Aorta (tissue), 5 donors: ENCODE measurements around the gene GLDN. TPM values are rescaled to one million over a fixed set of nuclear protein-coding genes. Genes with fewer than 3 reads are reported as not detected.

ENCODE experiments used
- ATAC-seq: fragments of 200-7000 bp; cut with Tn5 transposase; one replicate; pipeline ENCODE4 v1.9.1; 2022; ENCODE audit warnings: moderate library complexity; ENCODE audit not compliant: low FRiP score
- DNase-seq, 2 donors: peaks; one replicate each; pipeline ENCODE4 v3.0.0-alpha.2; 2020
- H3K27ac ChIP-seq, 2 donors: one replicate each; pipeline ENCODE4 v1.5.1; 2013; ENCODE audit warnings: low read length in 2 of 2, mild to moderate bottlenecking in 2 of 2, moderate library complexity in 2 of 2, control low read depth in 1 of 2, inconsistent platforms in 1 of 2, low read depth in 1 of 2
- H3K27me3 ChIP-seq, 2 donors: one replicate each; pipeline ENCODE4 v1.6.1; 2013; ENCODE audit warnings: control low read depth in 1 of 2, low read length in 1 of 2, mild to moderate bottlenecking in 1 of 2, moderate library complexity in 1 of 2; ENCODE audit not compliant: insufficient read depth in 2 of 2, control insufficient read depth in 1 of 2
- H3K36me3 ChIP-seq, 2 donors: one replicate each; pipeline ENCODE4 v1.6.1; 2013; ENCODE audit warnings: control low read depth in 1 of 2, low read length in 1 of 2, mild to moderate bottlenecking in 1 of 2; ENCODE audit not compliant: insufficient read depth in 2 of 2, control insufficient read depth in 1 of 2
- H3K4me1 ChIP-seq, 2 donors: one replicate each; pipeline ENCODE4 v1.6.1; 2013; ENCODE audit warnings: low read length in 2 of 2, control low read depth in 1 of 2, mild to moderate bottlenecking in 1 of 2, moderate library complexity in 1 of 2; ENCODE audit not compliant: insufficient read depth in 2 of 2, control insufficient read depth in 1 of 2
- H3K4me3 ChIP-seq, 2 donors: one replicate each; pipeline ENCODE4 v1.5.1; 2013; ENCODE audit warnings: low read length in 2 of 2, control low read depth in 1 of 2, mild to moderate bottlenecking in 1 of 2
- H3K9me3 ChIP-seq: one replicate; pipeline ENCODE4 v1.6.1; 2013; ENCODE audit warnings: mild to moderate bottlenecking, low read length; ENCODE audit not compliant: control insufficient read depth
- WGBS, 2 donors: extraction: QIAGEN DNeasy Blood & Tissue Kit; methylation state at CpG; one replicate each; pipeline ENCODE4 v1.1.7; 2013; 5-methylcytosine and 5-hydroxymethylcytosine counted together
- intact Hi-C, 2 donors: fragments of 100-400 bp; cut with DNase I; formaldehyde crosslinking; loops; one replicate each; pipeline versions ENCODE4 v1.14.2 to v1.15.0; 2022
- polyA plus RNA-seq, 2 donors: library from polyadenylated mRNA; stranded (reverse); fragments of 200-250 nt; gene quantifications; one replicate each; pipeline ENCODE4 v1.2.3, GENCODE V29; 2013
- total RNA-seq, 2 donors: library from RNA; stranded (reverse); fragmentation: NEBNext Ultra II Directional; extraction: Animal tissue kit (Norgen Biotek cat#: 25700); gene quantifications; one replicate each; pipeline ENCODE4 v1.2.1, GENCODE V29; 2021
- donor health status: healthy with polysubstance abuse.
- donor health status: Bipolar disorder and iron deficiency.
- donor health status: DM: no; HTN: no; CAD: no.
- donor health status: DM: no; HTN: no; CAD: no.
- donor health status: DM: yes; HTN: yes; CAD: no.

Gene GLDN
- total and polyA plus RNA-seq, 4 donors = 3.0 to 49.2 (median 15.9) TPM

DNA sequence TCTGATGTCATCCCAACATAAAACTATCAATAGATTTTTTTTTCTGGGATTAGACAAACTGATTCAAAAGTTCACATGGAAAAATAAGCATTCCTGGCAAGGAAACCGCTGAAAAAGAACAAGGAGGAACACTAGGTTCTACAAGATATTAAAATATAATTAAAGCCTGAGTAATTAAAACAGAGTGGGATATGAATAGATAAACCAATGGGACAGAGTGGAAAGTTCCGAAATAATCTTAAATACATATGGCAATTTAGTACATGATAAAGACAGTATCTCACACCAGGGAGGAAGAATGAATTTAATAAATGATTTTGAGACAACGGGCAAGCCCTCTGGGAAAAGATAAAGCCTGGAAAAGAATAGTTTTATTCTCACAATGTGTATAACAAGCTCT, 4.7 kb downstream of the GLDN start:
- H3K27ac ChIP-seq = no peak overlapping the region

DNA sequence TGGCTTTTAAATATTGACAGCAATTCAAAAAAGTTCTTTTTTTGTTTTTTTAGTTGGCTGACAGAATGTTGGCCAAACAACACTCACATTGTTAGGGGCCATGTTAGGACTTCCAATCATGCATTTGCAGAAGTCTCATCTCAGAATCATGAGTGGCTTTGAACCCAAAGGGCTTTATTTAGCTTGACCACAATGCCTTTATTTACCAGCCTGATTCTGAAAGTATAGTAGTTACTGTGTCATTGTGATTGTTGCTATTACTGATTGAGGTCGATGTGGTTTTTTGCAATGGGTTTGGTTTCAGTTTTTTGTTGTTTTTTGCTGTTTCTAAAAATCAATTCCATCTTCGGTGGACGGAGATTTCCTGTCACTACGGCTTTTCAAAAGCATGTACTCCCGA, 7.2 kb downstream of the GLDN start:
- peaks cover 1 to 5% of the 10 kb centered on the region in 2 donors for H3K4me1 ChIP-seq
- no peak for ATAC-seq

More for the DNA sequence above, 4.7 kb downstream of the GLDN start:
- no peak for ATAC-seq
- Histone ChIP-seq H3K4me3 (no peak overlapping the region), H3K4me1 (peaks cover 1 to 5% of the 10 kb centered on the region in 2 donors), H3K9me3 (no peaks in the 10 kb centered on the region), H3K36me3 (no peaks in the 10 kb centered on the region), H3K27me3 (no peaks in the 10 kb centered on the region)
- no peak for DNase-seq
- WGBS, 2 donors = 68 to 79% methylated on average over 3 of the region's 3 CpGs
- intact Hi-C loops = no loop called here

DNA sequence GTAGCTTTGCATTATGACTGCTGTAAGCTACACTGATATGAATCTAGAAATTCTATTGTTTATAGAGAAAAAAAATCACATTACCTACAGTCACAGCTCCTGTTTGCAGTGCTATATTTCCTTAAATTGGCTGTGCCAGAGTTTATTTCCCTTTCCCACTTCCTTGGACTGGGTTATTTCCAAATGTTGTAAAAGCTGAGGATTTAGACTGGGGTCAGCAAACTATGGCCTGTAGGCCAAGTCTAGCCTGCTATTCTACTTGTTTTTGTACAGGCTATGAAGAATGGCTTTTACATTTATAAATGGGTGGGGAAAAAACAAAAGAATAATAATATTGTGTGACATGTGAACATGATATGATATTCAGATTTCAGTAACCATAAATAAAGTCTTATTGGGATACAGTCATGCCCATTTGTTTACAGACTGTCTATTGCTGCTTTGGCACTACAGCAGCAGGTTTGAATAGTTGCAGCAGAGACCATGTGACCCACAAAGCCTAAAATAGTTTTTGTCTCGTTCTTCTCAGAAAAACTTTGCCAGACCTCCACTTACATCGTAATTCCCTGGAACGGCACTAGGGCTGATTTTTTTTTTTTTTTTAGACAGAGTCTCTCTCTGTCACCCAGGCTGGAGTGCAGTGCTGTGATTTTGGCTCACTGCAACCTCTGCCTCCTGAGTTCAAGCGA, 7.8 kb downstream of the GLDN start:
- peak; percentile 84 for ATAC-seq
- Histone ChIP-seq H3K9me3 (no peaks in the 10 kb centered on the region), H3K27ac (peak overlapping the region; percentile 25 to 28), H3K27me3 (no peaks in the 10 kb centered on the region), H3K4me1 (peaks cover 1 to 8% of the 10 kb centered on the region in 2 donors), H3K4me3 (no peak overlapping the region), H3K36me3 (no peaks in the 10 kb centered on the region)
- no peak for DNase-seq
- 3% methylated on average over 4 of the region's 4 CpGs for WGBS, 2 donors
- intact Hi-C loops = loop anchor here in 1 of 2 donors (1.0 kb wide), 1 partner anchor 8 kb away; the partner anchor contains the start of gene GLDN

More for the DNA sequence above, 7.2 kb downstream of the GLDN start:
- Histone ChIP-seq H3K9me3 (no peaks in the 10 kb centered on the region), H3K27me3 (no peaks in the 10 kb centered on the region), H3K36me3 (no peaks in the 10 kb centered on the region), H3K27ac (peak overlapping the region in 1 of 2 donors; percentile 25), H3K4me3 (no peak overlapping the region)
- intact Hi-C loops = loop anchor here in 1 of 2 donors (1.0 kb wide), 1 partner anchor 7 kb away; the partner anchor contains the start of gene GLDN
- WGBS, 2 donors = 8 to 20% methylated on average over 5 of the region's 5 CpGs
- DNase-seq = no peak

DNA sequence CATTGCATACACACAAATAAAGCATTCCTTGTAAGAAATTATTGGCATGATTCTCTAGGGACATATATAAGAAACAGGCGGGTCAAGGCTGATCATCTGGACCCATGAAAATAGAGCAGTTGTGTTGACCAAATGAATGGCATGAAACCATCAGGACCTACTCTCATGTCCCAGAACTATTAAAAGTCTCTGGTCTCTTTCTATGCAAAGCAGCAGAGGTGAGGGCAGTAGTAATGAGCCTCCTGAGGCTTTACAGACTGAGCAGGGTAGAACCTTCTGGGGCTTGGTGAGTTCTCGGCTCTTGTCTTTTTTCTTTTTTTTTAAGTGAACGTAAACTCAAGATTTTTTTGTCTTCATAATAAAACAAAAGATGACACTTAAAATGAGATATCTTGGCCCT, 9.3 kb downstream of the GLDN start:
- no peaks in the 10 kb centered on the region for H3K9me3 ChIP-seq
- ATAC-seq (no peak), DNase-seq (no peak)
- no peaks in the 10 kb centered on the region for H3K36me3 ChIP-seq
- peaks cover 5 to 11% of the 10 kb centered on the region in 2 donors for H3K4me1 ChIP-seq
- H3K27ac ChIP-seq = no peak overlapping the region
- no peaks in the 10 kb centered on the region for H3K27me3 ChIP-seq
- 91 to 96% methylated on average over 3 of the region's 3 CpGs for WGBS, 2 donors
- no peak overlapping the region for H3K4me3 ChIP-seq
- intact Hi-C loops = no loop called here

DNA sequence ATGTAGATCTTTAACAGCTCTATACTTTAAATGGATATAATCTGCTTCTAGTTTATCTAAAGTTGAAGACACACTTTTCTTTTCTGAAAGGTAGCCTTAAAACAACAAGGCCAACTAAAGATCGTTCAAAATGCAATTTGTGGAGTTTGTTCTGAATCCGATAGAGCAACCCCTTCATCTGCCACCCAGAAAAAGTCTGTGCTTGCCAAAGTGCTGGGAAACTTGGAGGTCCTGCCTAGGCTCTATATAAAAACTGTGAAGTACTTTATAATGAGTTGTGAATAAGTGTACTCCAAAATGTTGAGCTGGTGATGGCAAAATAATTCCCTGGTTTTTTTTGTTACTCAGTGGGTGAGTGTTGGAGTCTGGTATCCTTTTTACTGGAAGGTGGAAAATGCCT, 12.5 kb downstream of the GLDN start:
- H3K27ac ChIP-seq = no peak overlapping the region
- DNase-seq (no peak), ATAC-seq (no peak)
- WGBS, 2 donors = 47 to 53% methylated on average over 2 of the region's 2 CpGs
- no peaks in the 10 kb centered on the region for H3K36me3 ChIP-seq
- intact Hi-C loops = no loop called here
- no peak overlapping the region for H3K4me3 ChIP-seq
- H3K4me1 ChIP-seq = peaks cover 3 to 9% of the 10 kb centered on the region in 2 donors
- no peaks in the 10 kb centered on the region for H3K27me3 ChIP-seq
- H3K9me3 ChIP-seq = no peaks in the 10 kb centered on the region

DNA sequence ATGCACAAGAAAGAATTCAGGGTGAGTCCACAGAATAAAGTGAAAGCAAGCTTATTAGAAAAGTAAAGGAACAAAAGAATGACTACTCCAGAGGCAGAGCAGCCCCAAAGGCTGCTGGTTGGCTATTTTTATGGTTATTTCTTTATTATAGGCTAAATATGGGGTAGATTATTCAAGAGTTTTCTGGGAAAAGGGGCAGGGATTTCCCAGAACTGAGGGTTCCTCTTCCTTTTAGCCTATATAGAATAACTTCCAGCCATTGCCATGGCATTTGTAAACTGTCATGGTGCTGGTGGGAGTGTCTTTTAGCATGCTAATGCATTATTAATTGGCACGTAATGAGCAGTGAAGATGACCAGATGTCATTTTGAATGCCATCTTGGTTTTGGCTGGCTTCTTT, 13.6 kb downstream of the GLDN start:
- ATAC-seq (no peak), DNase-seq (no peak)
- peaks cover 3 to 6% of the 10 kb centered on the region in 2 donors for H3K4me1 ChIP-seq
- WGBS, 2 donors = 98 to 100% methylated on average over 1 of the region's 1 CpG
- no peaks in the 10 kb centered on the region for H3K9me3 ChIP-seq
- no peaks in the 10 kb centered on the region for H3K27me3 ChIP-seq
- H3K36me3 ChIP-seq = no peaks in the 10 kb centered on the region
- no peak overlapping the region for H3K27ac ChIP-seq
- intact Hi-C loops = no loop called here
- no peak overlapping the region for H3K4me3 ChIP-seq

DNA sequence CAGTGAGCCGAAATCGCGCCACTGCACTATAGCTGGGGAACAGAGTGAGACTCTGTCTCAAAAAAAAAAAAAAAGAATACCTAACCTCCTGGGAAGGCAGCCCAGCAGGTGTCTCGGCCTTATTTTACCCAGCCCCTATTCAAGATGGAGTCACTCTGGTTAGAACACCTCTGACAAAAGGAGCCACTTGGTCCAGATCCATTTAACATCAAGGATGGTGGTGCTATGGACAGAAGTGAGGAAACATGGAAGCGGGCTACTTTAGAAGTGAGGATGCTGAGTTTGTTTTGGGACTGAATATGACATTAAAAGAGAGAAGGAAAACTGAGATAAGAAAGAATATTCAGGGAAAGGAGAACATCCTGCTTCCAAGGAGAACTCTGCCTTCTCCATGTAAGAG, 14.7 kb downstream of the GLDN start:
- ATAC-seq (no peak), DNase-seq (no peak)
- intact Hi-C loops = no loop called here
- Histone ChIP-seq H3K36me3 (no peaks in the 10 kb centered on the region), H3K4me3 (no peak overlapping the region), H3K27ac (no peak overlapping the region), H3K27me3 (no peaks in the 10 kb centered on the region), H3K4me1 (peaks cover 3 to 6% of the 10 kb centered on the region in 2 donors), H3K9me3 (no peaks in the 10 kb centered on the region)
- WGBS, 2 donors = 97% methylated on average over 5 of the region's 5 CpGs

DNA sequence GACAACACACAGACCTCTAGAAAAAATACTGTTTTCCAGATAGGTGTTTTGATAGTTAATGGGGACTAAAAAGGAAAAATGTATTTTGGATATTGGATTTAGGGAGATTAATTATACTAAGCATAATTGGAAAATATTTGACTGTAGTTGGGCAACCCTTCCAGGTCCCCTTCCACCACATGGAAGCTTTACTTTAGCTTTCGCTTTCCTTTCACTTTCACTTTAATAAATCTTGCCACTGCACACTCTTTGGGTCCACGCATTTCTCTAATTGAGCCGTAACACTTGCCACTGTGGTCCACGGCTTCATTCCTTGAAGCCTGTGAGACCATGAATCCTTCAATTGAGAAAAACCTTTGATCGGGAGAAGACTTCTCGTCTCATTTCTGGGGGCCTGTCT, 15.5 kb downstream of the GLDN start:
- no peak for ATAC-seq
- intact Hi-C loops = no loop called here
- 96 to 98% methylated on average over 6 of the region's 6 CpGs for WGBS, 2 donors
- H3K9me3 ChIP-seq = no peaks in the 10 kb centered on the region
- no peaks in the 10 kb centered on the region for H3K36me3 ChIP-seq
- peaks cover 3 to 6% of the 10 kb centered on the region in 2 donors for H3K4me1 ChIP-seq
- H3K27me3 ChIP-seq = no peaks in the 10 kb centered on the region
- no peak overlapping the region for H3K4me3 ChIP-seq
- no peak overlapping the region for H3K27ac ChIP-seq
- no peak for DNase-seq

DNA sequence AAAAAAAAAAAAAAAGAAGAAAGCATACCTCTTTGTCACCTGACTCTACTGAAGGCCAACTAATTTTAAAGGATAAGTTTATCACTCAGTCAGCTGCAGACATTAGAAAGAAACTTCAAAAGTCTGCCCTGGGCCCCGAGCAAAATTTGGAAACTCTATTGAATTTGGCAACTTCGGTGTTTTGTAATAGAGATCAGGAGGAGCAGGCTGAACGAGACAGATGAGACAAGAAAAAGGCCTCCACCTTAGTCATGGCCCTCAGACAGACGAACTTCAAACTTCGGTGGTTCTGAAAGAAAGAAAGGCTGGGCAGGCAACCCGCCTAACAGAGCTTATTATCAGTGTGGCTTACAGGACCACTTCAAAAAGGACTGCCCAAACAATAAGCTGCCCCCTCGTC, 18.5 kb downstream of the GLDN start:
- 78 to 80% methylated on average over 7 of the region's 7 CpGs for WGBS, 2 donors

More for the DNA sequence above, 18.5 kb downstream of the GLDN start:
- Histone ChIP-seq H3K27me3 (no peaks in the 10 kb centered on the region), H3K27ac (no peak overlapping the region), H3K36me3 (no peaks in the 10 kb centered on the region), H3K4me1 (no peaks in the 10 kb centered on the region), H3K9me3 (no peaks in the 10 kb centered on the region), H3K4me3 (no peak overlapping the region)
- ATAC-seq = no peak
- DNase-seq = no peak
- intact Hi-C loops = no loop called here
